K562 (cell line): Measurements from ENCODE around the gene ANXA7. TPM values are rescaled to one million over a fixed set of nuclear protein-coding genes. Genes with fewer than 3 reads are reported as not detected.
A peak's percentile ranks its signal among the peaks of the same experiment; 100 is the strongest.

Experiments used
- CREB3 ChIP-seq: fragments of 450-650 bp; conservative IDR thresholded peaks from 2 replicates; pipeline ENCODE4 v1.6.1; 2016; ENCODE audit warnings: missing genetic modification characterization, low read depth, mild to moderate bottlenecking, missing compliant biosample characterization, moderate library complexity
- FOXO4 ChIP-seq: fragments of 450-650 bp; formaldehyde crosslinking; IDR thresholded peaks from 2 replicates; pipeline ENCODE4 v1.4.0; 2020; ENCODE audit warnings: mild to moderate bottlenecking, moderate library complexity
- GTF2A2 ChIP-seq: IDR thresholded peaks from 2 replicates; pipeline ENCODE4 v1.6.1; 2016; ENCODE audit warnings: mild to moderate bottlenecking, missing genetic modification characterization, missing compliant biosample characterization
- HEY1 ChIP-seq: fragments of 250-450 bp; sonication (Bioruptor Pico); IDR thresholded peaks from 2 replicates; pipeline ENCODE4 v1.5.0; 2020; ENCODE audit warnings: mild to moderate bottlenecking, moderate library complexity, borderline replicate concordance
- REST ChIP-seq, 2 experiments: fragments of 450-650 bp; formaldehyde crosslinking in 1 of 2; IDR thresholded peaks; 2 replicates each; pipeline versions ENCODE4 v1.4.0 to v1.6.1; 2014 to 2020; ENCODE audit warnings: mild to moderate bottlenecking in 2 of 2, borderline replicate concordance in 1 of 2, low read depth in 1 of 2
- SNIP1 ChIP-seq: fragments of 450-650 bp; IDR thresholded peaks from 2 replicates; pipeline ENCODE4 v1.7.1; 2017; ENCODE audit warnings: low read depth, mild to moderate bottlenecking
- SRSF9 ChIP-seq: fragments of 200-400 bp; formaldehyde crosslinking; IDR thresholded peaks from 2 replicates; pipeline ENCODE4 v1.6.1; 2017; ENCODE audit warnings: low read depth, low read length, borderline replicate concordance
- TAF9B ChIP-seq: fragments of 450-650 bp; IDR thresholded peaks from 2 replicates; pipeline ENCODE4 v1.6.1; 2018; ENCODE audit warnings: mild to moderate bottlenecking; ENCODE audit not compliant: partially characterized antibody
- TCF3 ChIP-seq: sonication (generic); formaldehyde crosslinking; IDR thresholded peaks from 2 replicates; pipeline ENCODE4 v1.4.0; 2020; ENCODE audit warnings: mild to moderate bottlenecking, missing genetic modification reagents
- ZBTB33 ChIP-seq: sonication (generic); formaldehyde crosslinking; IDR thresholded peaks from 2 replicates; pipeline ENCODE4 v1.8.1; 2023; ENCODE audit warnings: mild to moderate bottlenecking, missing genetic modification reagents
- ZBTB8A ChIP-seq: fragments of 450-650 bp; IDR thresholded peaks from 2 replicates; pipeline ENCODE4 v1.6.1; 2018; ENCODE audit warnings: mild to moderate bottlenecking, moderate library complexity; ENCODE audit not compliant: partially characterized antibody
- ZNF395 ChIP-seq: fragments of 200-800 bp; sonication (Bioruptor generic); IDR thresholded peaks from 2 replicates; pipeline ENCODE4 v1.6.1; 2017; ENCODE audit warnings: missing genetic modification characterization, missing compliant biosample characterization
- polyA plus RNA-seq, 8 experiments: library from polyadenylated mRNA; depleted of rRNA in 4 of 8; stranded (reverse) in 5 of 8; unstranded in 3 of 8; fragments of >200 nt; fragmentation: Nextera tagmentation in 2 of 8; fragmentation: Illumina TruSeq in 1 of 8; extraction: Ambion mirVana in 2 of 8; extraction: Trizol in 1 of 8; gene quantifications; 2 replicates each; pipeline versions ENCODE4 v1.2.1 to v1.2.3, GENCODE V29; 2011 to 2014; ENCODE audit warnings: inconsistent platforms in 1 of 8, missing spikeins in 1 of 8
- total RNA-seq, 7 experiments: library from RNA; depleted of rRNA in 6 of 7; stranded (reverse); fragments of >200 nt in 6 of 7; fragmentation: Illumina TruSeq in 2 of 7; extraction: Trizol in 2 of 7; gene quantifications; 2 replicates each; pipeline versions ENCODE4 v1.2.1 to v1.2.3, GENCODE V29; 2011 to 2021; ENCODE audit warnings: low replicate concordance in 1 of 7

ANXA7 gene
- total and polyA plus RNA-seq, 9 of the 15 experiments (the other 6 are each of a cell fraction or from before 2014, with no cell fraction given), result 81.6 to 157 (median 122) TPM

- TF ChIP-seq ZNF395 (CRISPR knock-in tag), result peak; percentile 98
- TF ChIP-seq ZBTB8A, result peak; percentile 30
- no peak for TF ChIP-seq SRSF9
- TF ChIP-seq GTF2A2 (tag), result no peak
- no peak for TF ChIP-seq SNIP1
- TF ChIP-seq REST (IDR thresholded peaks at IDR 0.05; ENCODE audit: borderline replicate concordance), result peak; percentile 40; the same call in 1 of the 2 replicates
- no peak for TF ChIP-seq REST (CRISPR knock-in tag; IDR thresholded peaks at IDR 0.05; ENCODE audit: low read depth)
- peak; percentile 62; the same call in 1 of the 2 replicates for TF ChIP-seq HEY1
- no peak for TF ChIP-seq FOXO4 (CRISPR knock-in tag)
- peak; percentile 100 for TF ChIP-seq TCF3 (CRISPR knock-in tag)
- peak; percentile 67 for TF ChIP-seq TAF9B
- peak; percentile 60; the same call in 1 of the 2 replicates for TF ChIP-seq CREB3 (tag)
- no peak for TF ChIP-seq ZBTB33 (CRISPR knock-in tag)
Observed at GRCh38 chr10:73456187-73456890, 42.5 kb upstream of the ANXA7 start (continued).
